PC-3 (cell line): Measurements from ENCODE around the gene MAP3K8. TPM values are rescaled to one million over a fixed set of nuclear protein-coding genes. Genes with fewer than 3 reads are reported as not detected.

ENCODE experiments used
- ATAC-seq: fragments of 200-7000 bp; cut with Tn5 transposase; 2 replicates; pipeline ENCODE4 v1.9.1; 2020; ENCODE audit warnings: mild to moderate bottlenecking, moderate library complexity
- BruUV-seq: library from RNA; stranded (reverse); fragments of 400-500 nt; replicated peaks from 2 replicates; lab custom pipeline; 2021; lab: Mats Ljungman, UMichigan
- CTCF ChIA-PET: fragments of 300-600 bp; sonication (Branson Sonifier 250); formaldehyde crosslinking; loops from one replicate; lab custom pipeline; 2022; ENCODE audit warnings: antibody characterized with exemption; lab: Charles Lee
- POLR2A ChIA-PET: fragments of 300-600 bp; sonication (Branson Sonifier 250); formaldehyde crosslinking; loops from one replicate; lab custom pipeline; 2022; ENCODE audit warnings: antibody characterized with exemption; ENCODE audit not compliant: unreplicated experiment; lab: Charles Lee
- DNase-seq: peaks from one replicate; pipeline ENCODE4 v3.0.0-alpha.2; 2015
- H2AFZ ChIP-seq: fragments of 300-600 bp; sonication (generic); 2 replicates; pipeline ENCODE4 v1.6.0; 2016; ENCODE audit warnings: antibody characterized with exemption, low read length
- H3F3A ChIP-seq: fragments of 300-600 bp; sonication (generic); one replicate; pipeline ENCODE4 v1.6.0; 2017; ENCODE audit warnings: antibody characterized with exemption, low read length, control low read depth, mild to moderate bottlenecking; ENCODE audit not compliant: unreplicated experiment
- H3K27ac ChIP-seq: fragments of 300-600 bp; sonication (generic); 2 replicates; pipeline ENCODE4 v1.5.1; 2016; ENCODE audit warnings: mild to moderate bottlenecking, low read length
- H3K27me3 ChIP-seq: fragments of 300-600 bp; sonication (generic); 2 replicates; pipeline ENCODE4 v1.6.1; 2016; ENCODE audit warnings: low read length, mixed read lengths
- H3K36me3 ChIP-seq: fragments of 300-600 bp; sonication (generic); 2 replicates; pipeline ENCODE4 v1.6.1; 2016; ENCODE audit warnings: low read depth, mixed run types, low read length, mixed read lengths
- H3K4me1 ChIP-seq: fragments of 300-600 bp; sonication (generic); 2 replicates; pipeline ENCODE4 v1.5.1; 2016; ENCODE audit warnings: low read length; ENCODE audit not compliant: insufficient read depth
- H3K4me2 ChIP-seq: fragments of 300-600 bp; sonication (generic); 2 replicates; pipeline ENCODE4 v1.6.0; 2016; ENCODE audit warnings: low read length
- H3K4me3 ChIP-seq: fragments of 300-600 bp; sonication (generic); 2 replicates; pipeline ENCODE4 v1.5.1; 2016; ENCODE audit warnings: mild to moderate bottlenecking, low read length, mixed read lengths
- H3K79me2 ChIP-seq: fragments of 300-600 bp; sonication (generic); 2 replicates; pipeline ENCODE4 v1.6.1; 2017; ENCODE audit warnings: low read length, mixed read lengths
- H3K9ac ChIP-seq: fragments of 300-600 bp; sonication (generic); 2 replicates; pipeline ENCODE4 v1.6.0; 2016; ENCODE audit warnings: mild to moderate bottlenecking, low read length
- H3K9me2 ChIP-seq: fragments of 300-600 bp; sonication (generic); replicated peaks from 2 replicates; pipeline ENCODE4 v1.6.1; 2016; ENCODE audit warnings: mixed run types, low read length, mixed read lengths
- H3K9me3 ChIP-seq: fragments of 300-600 bp; sonication (generic); 2 replicates; pipeline ENCODE4 v1.6.1; 2016; ENCODE audit warnings: low read length, mixed read lengths
- H4K20me1 ChIP-seq: fragments of 300-600 bp; sonication (generic); 2 replicates; pipeline ENCODE4 v1.6.1; 2016; ENCODE audit warnings: low read length, mixed read lengths
- EZH2 ChIP-seq: fragments of 300-600 bp; sonication (generic); IDR thresholded peaks from one replicate; pipeline ENCODE4 v1.6.1; 2017; ENCODE audit warnings: antibody characterized with exemption, mild to moderate bottlenecking, low read length; ENCODE audit not compliant: unreplicated experiment
- EZH2phosphoT487 ChIP-seq: fragments of 300-600 bp; sonication (generic); IDR thresholded peaks from 2 replicates; pipeline ENCODE4 v1.6.1; 2018; ENCODE audit warnings: mild to moderate bottlenecking, antibody characterized with exemption, low read length, borderline replicate concordance
- intact Hi-C: fragments of 100-400 bp; cut with micrococcal nuclease; formaldehyde crosslinking; loops from 2 replicates; pipeline ENCODE4 v1.9.0; 2023
- total RNA-seq: library from RNA; depleted of rRNA; stranded (reverse); fragments of >200 nt; gene quantifications from 2 replicates; pipeline ENCODE4 v1.2.3, GENCODE V29; 2014
- TF ChIP-seq, protein P1 (sequence below): fragments of 300-600 bp; sonication (generic); conservative IDR thresholded peaks from 2 replicates; pipeline ENCODE4 v1.5.1; 2017; ENCODE audit warnings: antibody characterized with exemption, low read depth, mild to moderate bottlenecking, low read length

Gene MAP3K8
- total RNA-seq, 1 experiment from 2014 or later: 6.5 TPM

DNA sequence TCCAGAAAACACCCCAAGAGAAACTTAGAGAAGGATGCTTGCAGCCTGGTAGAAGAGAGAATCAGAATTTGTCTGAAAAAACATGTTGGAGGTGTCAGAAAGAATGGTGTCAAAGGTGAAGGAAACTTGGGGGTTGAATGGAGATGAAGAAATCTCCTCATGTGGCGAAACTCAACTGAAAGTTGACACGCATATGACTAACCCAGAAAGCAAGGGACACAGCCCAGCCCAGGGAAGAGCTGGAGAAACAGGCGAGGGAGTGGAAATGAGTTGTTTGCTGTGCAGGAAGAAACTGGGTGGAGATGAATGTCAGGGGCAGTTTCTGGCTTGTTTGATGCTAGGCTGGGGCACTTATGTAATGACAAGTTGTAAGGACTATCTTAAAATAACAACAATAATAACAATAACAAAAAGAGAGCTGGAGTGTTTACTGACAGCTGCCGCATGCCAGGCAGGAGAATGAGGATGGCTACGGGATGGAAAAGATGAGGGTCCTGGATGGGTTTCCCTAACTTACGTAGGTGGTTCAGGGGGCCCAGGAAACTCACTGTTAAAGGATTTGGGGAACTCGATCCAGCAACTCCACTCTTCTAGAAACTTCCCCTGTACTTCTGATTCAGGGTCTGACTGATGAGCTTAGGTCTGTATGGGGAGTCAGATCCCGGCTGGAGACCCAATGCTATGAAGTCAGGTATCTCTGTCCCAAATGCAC lies 57.4 kb downstream of the MAP3K8 start:
- intact Hi-C loops: no loop called here
- H3K27ac ChIP-seq: no peak overlapping the region
- peaks cover 19% of the 10 kb centered on the region for H3K4me1 ChIP-seq
- no peak overlapping the region for H3K4me3 ChIP-seq
- no peak overlapping the region for H2AFZ ChIP-seq
- BruUV-seq: no TSS peak
- no peaks in the 10 kb centered on the region for H3K9me2 ChIP-seq
- no peaks in the 10 kb centered on the region for H3K36me3 ChIP-seq
- H3K79me2 ChIP-seq: no peaks in the 10 kb centered on the region
- ChIA-PET POLR2A (no interaction called here), CTCF (no interaction called here)
- no peak overlapping the region for H3K4me2 ChIP-seq
- no peak overlapping the region for H3K9ac ChIP-seq
- no peaks in the 10 kb centered on the region for H3K9me3 ChIP-seq
- TF ChIP-seq EZH2: no peak
- TF ChIP-seq, protein P1, sequence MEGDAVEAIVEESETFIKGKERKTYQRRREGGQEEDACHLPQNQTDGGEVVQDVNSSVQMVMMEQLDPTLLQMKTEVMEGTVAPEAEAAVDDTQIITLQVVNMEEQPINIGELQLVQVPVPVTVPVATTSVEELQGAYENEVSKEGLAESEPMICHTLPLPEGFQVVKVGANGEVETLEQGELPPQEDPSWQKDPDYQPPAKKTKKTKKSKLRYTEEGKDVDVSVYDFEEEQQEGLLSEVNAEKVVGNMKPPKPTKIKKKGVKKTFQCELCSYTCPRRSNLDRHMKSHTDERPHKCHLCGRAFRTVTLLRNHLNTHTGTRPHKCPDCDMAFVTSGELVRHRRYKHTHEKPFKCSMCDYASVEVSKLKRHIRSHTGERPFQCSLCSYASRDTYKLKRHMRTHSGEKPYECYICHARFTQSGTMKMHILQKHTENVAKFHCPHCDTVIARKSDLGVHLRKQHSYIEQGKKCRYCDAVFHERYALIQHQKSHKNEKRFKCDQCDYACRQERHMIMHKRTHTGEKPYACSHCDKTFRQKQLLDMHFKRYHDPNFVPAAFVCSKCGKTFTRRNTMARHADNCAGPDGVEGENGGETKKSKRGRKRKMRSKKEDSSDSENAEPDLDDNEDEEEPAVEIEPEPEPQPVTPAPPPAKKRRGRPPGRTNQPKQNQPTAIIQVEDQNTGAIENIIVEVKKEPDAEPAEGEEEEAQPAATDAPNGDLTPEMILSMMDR: no peak
- TF ChIP-seq EZH2phosphoT487: no peak
- DNase-seq (peak; percentile 38), ATAC-seq (no peak)
- no peaks in the 10 kb centered on the region for H4K20me1 ChIP-seq
- H3F3A ChIP-seq: no peaks in the 10 kb centered on the region
- no peaks in the 10 kb centered on the region for H3K27me3 ChIP-seq

- ATAC-seq (no peak), DNase-seq (no peak)
- Histone ChIP-seq H3K4me3 (no peak overlapping the region), H3K9me2 (no peaks in the 10 kb centered on the region), H3K4me2 (no peak overlapping the region), H3K4me1 (peaks cover 19% of the 10 kb centered on the region), H3K9ac (no peak overlapping the region), H3F3A (no peaks in the 10 kb centered on the region), H3K79me2 (no peaks in the 10 kb centered on the region), H3K36me3 (no peaks in the 10 kb centered on the region), H4K20me1 (no peaks in the 10 kb centered on the region), H2AFZ (no peak overlapping the region), H3K9me3 (no peaks in the 10 kb centered on the region), H3K27ac (no peak overlapping the region), H3K27me3 (no peaks in the 10 kb centered on the region)
- CTCF ChIA-PET: no interaction called here
- intact Hi-C loops: no loop called here
- POLR2A ChIA-PET: no interaction called here
- no TSS peak for BruUV-seq
- TF ChIP-seq, protein P1: no peak
- TF ChIP-seq EZH2 (no peak), EZH2phosphoT487 (no peak)
Measured at GRCh38 chr10:30491916-30492515, 58.0 kb downstream of the MAP3K8 start.
